ENCODE data around the gene MYH6. TPM values are rescaled to one million over a fixed set of nuclear protein-coding genes. Genes with fewer than 3 reads are reported as not detected.

Gene MYH6
- total and polyA plus RNA-seq, 2 of the 13 experiments (the other 11 are each of a cell fraction or from before 2014, with no cell fraction given), result 0.01 TPM; not detected in 1

DNA sequence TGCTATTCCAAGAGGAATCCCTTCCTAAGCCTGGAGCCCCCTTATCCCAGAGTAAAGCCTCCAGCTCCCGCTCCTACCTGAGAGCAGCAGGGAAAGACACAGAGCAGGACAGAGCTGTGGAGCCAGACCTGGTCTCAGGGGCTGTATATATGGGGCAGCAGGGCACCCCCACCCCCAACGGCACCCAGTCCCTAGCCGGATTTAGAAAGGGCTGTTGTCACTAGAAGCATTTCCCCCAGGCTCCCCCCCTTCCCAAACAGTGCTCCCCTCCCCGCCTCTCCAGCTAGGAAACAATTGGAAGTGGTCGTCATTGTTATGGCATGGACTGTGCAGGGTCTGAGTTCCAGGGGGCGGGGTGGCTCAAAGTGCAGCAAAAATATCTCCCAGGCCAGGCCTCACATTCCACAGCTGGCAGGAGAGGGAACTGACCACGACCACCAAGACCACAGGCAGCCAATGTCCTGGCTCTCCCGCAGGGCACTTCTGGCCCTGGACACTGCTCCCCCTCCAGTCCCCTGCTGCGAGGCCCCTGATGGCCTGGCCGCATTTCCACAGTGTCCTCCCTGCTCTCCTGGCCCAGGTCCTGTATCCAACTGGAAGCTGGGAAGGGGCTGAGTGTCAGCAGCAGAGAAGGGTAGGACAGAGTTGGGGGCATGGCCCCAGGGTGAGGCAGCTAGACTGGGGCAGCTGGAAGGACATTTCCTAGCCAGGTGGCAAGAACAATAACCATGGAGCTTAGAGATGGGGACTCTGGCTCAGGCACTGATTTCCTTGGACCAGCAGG is 27.7 kb upstream of the MYH6 start, which contains the start of gene MYH7 (continued):
- no peak for TF ChIP-seq PBX3 (CRISPR knock-in tag; IDR thresholded peaks at IDR 0.05; ENCODE audit: borderline replicate concordance)
- TF ChIP-seq POLR2A (IDR thresholded peaks at IDR 0.05; ENCODE audit: insufficient read depth in 1 of 2, low read depth in 2 of 2, low read length in 2 of 2), result no peak
- TF ChIP-seq STAG1 (CRISPR knock-in tag; IDR thresholded peaks at IDR 0.05), result no peak
- peak; percentile 78 for TF ChIP-seq ZFX (CRISPR knock-in tag; IDR thresholded peaks at IDR 0.05; ENCODE audit: low read depth)
- TF ChIP-seq NR2C2 (CRISPR knock-in tag; IDR thresholded peaks at IDR 0.05; ENCODE audit: borderline replicate concordance), result no peak
- TF ChIP-seq, protein P1, sequence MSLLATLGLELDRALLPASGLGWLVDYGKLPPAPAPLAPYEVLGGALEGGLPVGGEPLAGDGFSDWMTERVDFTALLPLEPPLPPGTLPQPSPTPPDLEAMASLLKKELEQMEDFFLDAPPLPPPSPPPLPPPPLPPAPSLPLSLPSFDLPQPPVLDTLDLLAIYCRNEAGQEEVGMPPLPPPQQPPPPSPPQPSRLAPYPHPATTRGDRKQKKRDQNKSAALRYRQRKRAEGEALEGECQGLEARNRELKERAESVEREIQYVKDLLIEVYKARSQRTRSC (CRISPR knock-in tag; IDR thresholded peaks at IDR 0.05; ENCODE audit: low read depth), result no peak
- peak; percentile 95 for TF ChIP-seq TEAD3 (CRISPR knock-in tag; optimal IDR thresholded peaks at IDR 0.05; ENCODE audit: borderline replicate concordance)
- TF ChIP-seq ZNF274 (CRISPR knock-in tag; IDR thresholded peaks at IDR 0.05), result peak; percentile 44; the same call in 1 of the 2 replicates
- TF ChIP-seq SAFB2 (CRISPR knock-in tag; IDR thresholded peaks at IDR 0.05; ENCODE audit: borderline replicate concordance, low read depth), result peak; percentile 83; the same call in 1 of the 2 replicates
- no peak for TF ChIP-seq MLXIP (CRISPR knock-in tag; IDR thresholded peaks at IDR 0.05; ENCODE audit: borderline replicate concordance)
- TF ChIP-seq EHMT2 (IDR thresholded peaks at IDR 0.05; ENCODE audit: borderline replicate concordance, low read depth, low read length), result peak; percentile 54; the same call in 1 of the 2 replicates
- TF ChIP-seq ZMAT3 (CRISPR knock-in tag; conservative IDR thresholded peaks at IDR 0.05), result no peak; the same call in 1 of the 2 replicates
- TF ChIP-seq, protein P2, sequence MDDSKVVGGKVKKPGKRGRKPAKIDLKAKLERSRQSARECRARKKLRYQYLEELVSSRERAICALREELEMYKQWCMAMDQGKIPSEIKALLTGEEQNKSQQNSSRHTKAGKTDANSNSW (CRISPR knock-in tag; IDR thresholded peaks at IDR 0.05; ENCODE audit: borderline replicate concordance), result no peak
- no peak for TF ChIP-seq CENPBD1 (CRISPR knock-in tag; IDR thresholded peaks at IDR 0.05; ENCODE audit: borderline replicate concordance, low read depth)
- TF ChIP-seq ZNF709 (CRISPR knock-in tag; IDR thresholded peaks at IDR 0.05), result peak; percentile 73; the same call in 1 of the 2 replicates
- no peak for TF ChIP-seq ZNF468 (CRISPR knock-in tag; IDR thresholded peaks at IDR 0.05)
- TF ChIP-seq SPEN (CRISPR knock-in tag; IDR thresholded peaks at IDR 0.05; ENCODE audit: low read depth), result 0 out of 2 replicates have a peak, but pooled peaks have one; percentile 55
